Measurements from ENCODE around the gene CDYL2.

The CDYL2 gene

DNA sequence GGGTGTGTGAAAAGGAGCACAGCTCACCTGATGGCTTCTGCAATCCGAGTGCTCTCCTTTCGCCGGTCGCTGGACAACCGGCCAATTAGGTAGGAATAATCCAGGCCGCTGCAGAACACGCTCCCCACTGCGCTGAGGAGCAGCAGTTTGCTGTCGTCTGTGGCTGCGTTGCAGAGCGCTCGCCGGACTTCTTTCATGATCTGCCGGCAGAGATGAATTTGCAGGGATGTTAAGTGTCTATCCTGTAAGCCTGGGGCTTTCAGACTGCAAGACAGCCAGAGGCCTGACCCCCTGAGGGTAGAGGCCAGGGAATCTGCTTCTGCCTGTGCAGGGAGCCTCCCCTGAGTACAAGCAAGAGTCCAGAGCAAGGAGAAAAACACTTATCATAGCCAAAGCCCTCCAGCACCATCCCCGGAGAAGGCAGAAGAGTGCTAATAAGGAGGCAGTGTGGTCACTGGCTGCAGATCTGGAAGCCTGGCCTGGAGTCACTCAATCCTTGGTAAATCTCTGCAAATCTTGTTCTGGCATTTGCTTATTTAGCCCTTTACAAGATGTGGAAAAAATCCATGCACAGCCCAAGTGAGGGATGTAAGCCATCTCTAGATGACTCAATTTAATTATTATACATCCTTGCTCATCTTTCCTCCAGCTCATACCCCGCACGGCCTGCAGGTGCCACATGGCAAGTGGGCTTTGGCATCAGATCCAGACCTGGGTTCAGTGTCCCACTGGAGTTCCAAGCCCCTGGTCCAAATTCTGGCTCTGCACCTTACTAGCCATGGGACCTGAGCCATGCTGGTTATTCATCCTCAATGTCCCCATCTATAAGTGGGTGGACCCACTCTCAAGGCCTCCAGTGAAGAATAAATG lies 183.4 kb downstream of the CDYL2 start:
- H3K27me3 ChIP-seq, result no peaks in the 10 kb centered on the region
- peaks cover 41% of the 10 kb centered on the region for H3K36me3 ChIP-seq
- H3K4me1 ChIP-seq (ENCODE audit: control insufficient read depth in 1 of 2, insufficient read depth in 1 of 2, low read depth in 1 of 2, low read length in 1 of 2), result no peaks in the 10 kb centered on the region
- H3K27ac ChIP-seq, result no peak overlapping the region
- no peak overlapping the region for H3K4me3 ChIP-seq (ENCODE audit: low read depth in 1 of 2, low read length in 1 of 2)
- no peaks in the 10 kb centered on the region for H3K9me3 ChIP-seq
- TF ChIP-seq, protein P1, sequence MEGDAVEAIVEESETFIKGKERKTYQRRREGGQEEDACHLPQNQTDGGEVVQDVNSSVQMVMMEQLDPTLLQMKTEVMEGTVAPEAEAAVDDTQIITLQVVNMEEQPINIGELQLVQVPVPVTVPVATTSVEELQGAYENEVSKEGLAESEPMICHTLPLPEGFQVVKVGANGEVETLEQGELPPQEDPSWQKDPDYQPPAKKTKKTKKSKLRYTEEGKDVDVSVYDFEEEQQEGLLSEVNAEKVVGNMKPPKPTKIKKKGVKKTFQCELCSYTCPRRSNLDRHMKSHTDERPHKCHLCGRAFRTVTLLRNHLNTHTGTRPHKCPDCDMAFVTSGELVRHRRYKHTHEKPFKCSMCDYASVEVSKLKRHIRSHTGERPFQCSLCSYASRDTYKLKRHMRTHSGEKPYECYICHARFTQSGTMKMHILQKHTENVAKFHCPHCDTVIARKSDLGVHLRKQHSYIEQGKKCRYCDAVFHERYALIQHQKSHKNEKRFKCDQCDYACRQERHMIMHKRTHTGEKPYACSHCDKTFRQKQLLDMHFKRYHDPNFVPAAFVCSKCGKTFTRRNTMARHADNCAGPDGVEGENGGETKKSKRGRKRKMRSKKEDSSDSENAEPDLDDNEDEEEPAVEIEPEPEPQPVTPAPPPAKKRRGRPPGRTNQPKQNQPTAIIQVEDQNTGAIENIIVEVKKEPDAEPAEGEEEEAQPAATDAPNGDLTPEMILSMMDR (IDR thresholded peaks at IDR 0.05), result no peak

DNA sequence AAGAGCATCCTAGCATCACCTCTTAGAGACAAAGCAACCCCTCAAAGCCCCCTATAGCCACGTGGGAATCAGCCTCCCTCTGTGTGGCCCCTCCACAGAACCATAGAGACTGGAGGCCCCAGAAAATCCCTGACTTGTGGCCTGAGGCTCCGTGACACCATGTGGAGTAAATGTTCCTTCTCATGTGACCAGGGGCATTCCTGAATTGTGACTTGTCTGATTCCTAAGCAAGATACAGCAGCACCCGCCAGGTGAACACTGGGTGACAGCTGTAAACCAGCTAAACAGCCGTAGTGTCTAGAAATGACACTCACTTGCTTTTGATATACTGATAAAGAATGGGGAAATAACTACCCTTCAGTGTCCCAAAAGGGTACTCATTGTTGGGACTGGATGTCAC lies 184.6 kb downstream of the CDYL2 start:
- no peak overlapping the region for H3K4me3 ChIP-seq (ENCODE audit: low read depth in 1 of 2, low read length in 1 of 2)
- H3K9me3 ChIP-seq, result no peaks in the 10 kb centered on the region
- peaks cover 41% of the 10 kb centered on the region for H3K36me3 ChIP-seq
- H3K27ac ChIP-seq, result no peak overlapping the region
- no peaks in the 10 kb centered on the region for H3K27me3 ChIP-seq
- H3K4me1 ChIP-seq (ENCODE audit: control insufficient read depth in 1 of 2, insufficient read depth in 1 of 2, low read depth in 1 of 2, low read length in 1 of 2), result no peaks in the 10 kb centered on the region
- TF ChIP-seq, protein P1 (IDR thresholded peaks at IDR 0.05), result no peak

DNA sequence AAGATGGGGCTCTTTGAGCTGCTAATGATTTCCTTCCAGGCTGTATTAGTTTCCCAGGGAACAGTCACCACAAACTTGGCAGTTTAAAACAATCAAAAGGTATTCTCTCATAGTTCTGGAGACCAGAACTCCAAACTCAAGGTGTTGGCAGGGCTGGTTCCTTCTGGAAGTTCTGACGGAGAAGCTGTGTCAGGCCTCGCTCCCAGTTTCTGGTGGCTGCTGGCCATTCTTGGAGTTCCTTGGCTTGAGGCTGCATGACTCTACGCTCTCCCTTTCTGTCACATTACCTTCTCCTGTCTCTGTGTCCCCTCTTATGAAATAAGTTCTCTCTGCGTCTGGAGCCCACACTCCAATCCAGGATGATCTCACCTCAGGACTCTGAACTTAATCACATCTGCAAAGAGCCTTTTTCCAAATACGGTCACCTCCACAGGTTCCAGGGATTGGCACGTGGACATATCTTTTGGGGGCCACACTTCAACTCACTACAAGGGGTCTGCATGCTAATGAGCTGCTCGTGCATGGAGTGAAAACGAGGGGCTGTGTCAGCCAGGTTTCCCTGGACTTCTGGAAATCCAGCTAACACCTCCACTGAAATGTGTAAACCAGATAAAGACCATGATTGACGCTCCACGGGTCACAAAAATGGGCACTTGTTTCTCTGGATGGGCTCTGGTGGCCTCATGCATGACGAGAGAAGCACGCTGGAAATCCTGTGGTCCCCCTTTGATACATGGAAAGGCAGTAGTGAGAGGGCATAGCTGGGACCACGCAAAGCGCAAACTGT lies 185.3 kb downstream of the CDYL2 start:
- Histone ChIP-seq H3K4me1 (ENCODE audit: control insufficient read depth in 1 of 2, insufficient read depth in 1 of 2, low read depth in 1 of 2, low read length in 1 of 2) (no peaks in the 10 kb centered on the region), H3K27ac (no peak overlapping the region), H3K36me3 (peaks cover 41% of the 10 kb centered on the region), H3K9me3 (no peaks in the 10 kb centered on the region), H3K4me3 (ENCODE audit: low read depth in 1 of 2, low read length in 1 of 2) (no peak overlapping the region), H3K27me3 (no peaks in the 10 kb centered on the region)
- TF ChIP-seq, protein P1 (IDR thresholded peaks at IDR 0.05), result no peak

DNA sequence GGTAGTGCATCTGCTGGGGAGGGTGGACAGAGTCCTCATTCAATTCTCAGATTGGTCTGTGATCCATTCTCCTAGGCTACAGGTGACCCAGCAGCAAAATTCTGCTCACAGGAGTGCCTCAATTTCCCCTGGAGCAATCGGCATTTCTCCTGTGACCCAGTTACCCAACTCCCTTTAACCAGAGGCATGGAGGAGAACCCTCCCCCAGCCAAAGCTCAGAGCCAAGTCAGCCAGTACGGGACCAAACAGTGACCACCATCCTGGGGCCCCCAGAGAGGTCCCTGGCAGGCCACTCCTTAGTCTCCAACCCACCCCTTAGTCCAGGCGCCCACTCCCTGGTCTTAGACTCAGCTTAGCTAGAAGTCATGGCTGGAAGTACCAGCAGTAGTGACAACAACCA lies 188.0 kb downstream of the CDYL2 start:
- H3K27me3 ChIP-seq, result no peaks in the 10 kb centered on the region
- H3K4me3 ChIP-seq (ENCODE audit: low read depth in 1 of 2, low read length in 1 of 2), result no peak overlapping the region
- H3K4me1 ChIP-seq (ENCODE audit: control insufficient read depth in 1 of 2, insufficient read depth in 1 of 2, low read depth in 1 of 2, low read length in 1 of 2), result no peaks in the 10 kb centered on the region
- no peaks in the 10 kb centered on the region for H3K9me3 ChIP-seq
- H3K36me3 ChIP-seq, result peaks cover 55% of the 10 kb centered on the region
- H3K27ac ChIP-seq, result no peak overlapping the region
- TF ChIP-seq, protein P1 (IDR thresholded peaks at IDR 0.05), result no peak

DNA sequence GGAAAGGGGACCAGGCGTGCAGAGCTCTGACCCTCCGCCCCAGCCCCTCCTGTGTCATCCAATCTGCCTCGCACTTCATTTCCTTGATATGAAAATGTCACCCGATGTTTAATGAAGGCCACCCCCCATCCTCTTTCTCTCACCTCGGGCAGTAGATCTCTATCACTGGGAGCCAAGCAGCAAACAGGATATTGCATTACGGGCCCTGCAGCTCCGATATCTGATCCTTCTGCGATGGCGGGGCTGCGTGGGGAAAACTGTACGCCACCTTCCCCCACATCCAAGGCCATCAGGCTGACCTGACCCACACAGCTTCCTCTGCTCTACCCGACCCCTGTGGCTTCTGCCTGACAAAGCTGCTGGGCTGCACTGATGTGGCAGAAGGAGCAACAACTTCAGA lies 188.7 kb downstream of the CDYL2 start:
- Histone ChIP-seq H3K27ac (no peak overlapping the region), H3K9me3 (no peaks in the 10 kb centered on the region), H3K4me1 (ENCODE audit: control insufficient read depth in 1 of 2, insufficient read depth in 1 of 2, low read depth in 1 of 2, low read length in 1 of 2) (no peaks in the 10 kb centered on the region), H3K4me3 (ENCODE audit: low read depth in 1 of 2, low read length in 1 of 2) (no peak overlapping the region), H3K27me3 (no peaks in the 10 kb centered on the region), H3K36me3 (peaks cover 58% of the 10 kb centered on the region)
- TF ChIP-seq, protein P1 (IDR thresholded peaks at IDR 0.05), result no peak
